ENCODE data around the gene CD2BP2.
"Not testable (repeated sequence)": the region's sequence is repeated elsewhere in the genome, so short reads cannot be mapped to it uniquely, and the experiment has no call there.

The CD2BP2 gene

GRCh38 chr16:30355144-30355953, at the start of gene CD2BP2:
Gene CD2BP2, minus strand, starts transcription at chr16:30355308. Its CDS starts 627 bp downstream, at chr16:30354681.
- DNase-seq (ENCODE audit: low read depth in 2 of 2) = peak; percentile 76 to 78

GRCh38 chr16:30401768-30402425, 46.8 kb upstream of the CD2BP2 start:
- DNase-seq (ENCODE audit: low read depth in 2 of 2) = no peak

GRCh38 chr16:30399435-30400186, 44.5 kb upstream of the CD2BP2 start:
- no peak for DNase-seq (ENCODE audit: low read depth in 2 of 2)

- no peak for DNase-seq (ENCODE audit: low read depth in 2 of 2)
Observed at GRCh38 chr16:30398661-30399434, 43.7 kb upstream of the CD2BP2 start.

- no peak for DNase-seq (ENCODE audit: low read depth in 2 of 2)
Observed at GRCh38 chr16:30397776-30398660, 42.9 kb upstream of the CD2BP2 start.

- DNase-seq (ENCODE audit: low read depth in 2 of 2) = no peak
Observed at GRCh38 chr16:30397056-30397455, 41.9 kb upstream of the CD2BP2 start.

- DNase-seq (ENCODE audit: low read depth in 2 of 2) = not testable (repeated sequence)
Observed at GRCh38 chr16:30396627-30397026, 41.5 kb upstream of the CD2BP2 start.

GRCh38 chr16:30395992-30396585, 41.0 kb upstream of the CD2BP2 start:
- no peak for DNase-seq (ENCODE audit: low read depth in 2 of 2)

GRCh38 chr16:30395155-30395991, 40.3 kb upstream of the CD2BP2 start, which contains the start of gene ZNF48:
Gene ZNF48, plus strand, starts transcription at chr16:30395420. Its CDS starts 375 bp downstream, at chr16:30395795.
- DNase-seq (ENCODE audit: low read depth in 2 of 2) = peak; percentile 23 to 67

- no peak for DNase-seq (ENCODE audit: low read depth in 2 of 2)
Observed at GRCh38 chr16:30394592-30395154, 39.6 kb upstream of the CD2BP2 start.

GRCh38 chr16:30383521-30383920, 28.4 kb upstream of the CD2BP2 start:
- no peak for DNase-seq (ENCODE audit: low read depth in 2 of 2)

GRCh38 chr16:30382111-30382881, 27.2 kb upstream of the CD2BP2 start, which contains the start of gene SEPTIN1:
Gene SEPTIN1, minus strand, starts transcription at chr16:30382561. Its CDS starts 19 bp downstream, at chr16:30382542.
- DNase-seq (ENCODE audit: low read depth in 2 of 2) = peak; percentile 60 to 61

- no peak for DNase-seq (ENCODE audit: low read depth in 2 of 2)
Observed at GRCh38 chr16:30381291-30382041, 26.4 kb upstream of the CD2BP2 start.

- no peak for DNase-seq (ENCODE audit: low read depth in 2 of 2)
Observed at GRCh38 chr16:30380803-30381208, 25.7 kb upstream of the CD2BP2 start.

GRCh38 chr16:30380072-30380802, 25.1 kb upstream of the CD2BP2 start:
- DNase-seq (ENCODE audit: low read depth in 2 of 2) = no peak

- DNase-seq (ENCODE audit: low read depth in 2 of 2) = no peak
Observed at GRCh38 chr16:30379158-30379783, 24.2 kb upstream of the CD2BP2 start.

All from stimulated activated CD4-positive, alpha-beta T cell treated with anti-CD3 and anti-CD28 coated beads, Interleukin-1b, Interleukin-23, amount 100 ng/mL, for 4 hours (primary cell).